ENCODE data around the gene CPSF2. TPM values are rescaled to one million over a fixed set of nuclear protein-coding genes. Genes with fewer than 3 reads are reported as not detected.
A peak's percentile ranks its signal among the peaks of the same experiment; 100 is the strongest.

Gene CPSF2
- total and polyA plus RNA-seq, 4 donors = 9.6 to 19.4 (median 14.2) TPM

DNA sequence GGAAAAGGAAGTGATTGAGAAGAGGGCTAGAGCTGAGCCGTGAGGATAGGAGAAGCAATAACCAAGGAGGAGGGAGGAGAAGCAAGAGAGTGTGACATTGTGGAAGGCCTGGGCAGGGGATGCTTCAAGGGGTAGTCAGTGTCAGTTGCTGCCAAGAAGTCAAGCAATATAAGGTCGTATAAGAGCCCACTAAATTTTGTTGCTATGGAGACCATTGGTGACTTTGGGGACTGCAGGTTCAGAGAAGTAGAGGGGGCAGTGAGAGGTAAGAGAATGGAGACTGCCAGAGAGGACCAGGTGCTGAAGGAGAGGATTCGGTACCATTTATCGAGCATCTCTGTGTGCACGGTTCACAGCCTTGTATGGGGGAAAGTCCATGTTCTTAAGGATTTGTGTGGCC lies 12.3 kb upstream of the CPSF2 start:
- no peak overlapping the region for H3K9ac ChIP-seq (ENCODE audit: low read depth in 1 of 2, low read length in 2 of 2)
- 85% methylated on average over 5 of the region's 5 CpGs for WGBS
- TF ChIP-seq GABPA (IDR thresholded peaks at IDR 0.05 in 1 of 2, conservative IDR thresholded peaks at IDR 0.05 in 1 of 2) (no peak), FOXA2 (IDR thresholded peaks at IDR 0.05) (no peak), TAF1 (conservative IDR thresholded peaks at IDR 0.05) (no peak)
- TF ChIP-seq, protein P1, sequence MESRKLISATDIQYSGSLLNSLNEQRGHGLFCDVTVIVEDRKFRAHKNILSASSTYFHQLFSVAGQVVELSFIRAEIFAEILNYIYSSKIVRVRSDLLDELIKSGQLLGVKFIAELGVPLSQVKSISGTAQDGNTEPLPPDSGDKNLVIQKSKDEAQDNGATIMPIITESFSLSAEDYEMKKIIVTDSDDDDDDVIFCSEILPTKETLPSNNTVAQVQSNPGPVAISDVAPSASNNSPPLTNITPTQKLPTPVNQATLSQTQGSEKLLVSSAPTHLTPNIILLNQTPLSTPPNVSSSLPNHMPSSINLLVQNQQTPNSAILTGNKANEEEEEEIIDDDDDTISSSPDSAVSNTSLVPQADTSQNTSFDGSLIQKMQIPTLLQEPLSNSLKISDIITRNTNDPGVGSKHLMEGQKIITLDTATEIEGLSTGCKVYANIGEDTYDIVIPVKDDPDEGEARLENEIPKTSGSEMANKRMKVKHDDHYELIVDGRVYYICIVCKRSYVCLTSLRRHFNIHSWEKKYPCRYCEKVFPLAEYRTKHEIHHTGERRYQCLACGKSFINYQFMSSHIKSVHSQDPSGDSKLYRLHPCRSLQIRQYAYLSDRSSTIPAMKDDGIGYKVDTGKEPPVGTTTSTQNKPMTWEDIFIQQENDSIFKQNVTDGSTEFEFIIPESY (IDR thresholded peaks at IDR 0.05) = no peak
- TF ChIP-seq, protein P2, sequence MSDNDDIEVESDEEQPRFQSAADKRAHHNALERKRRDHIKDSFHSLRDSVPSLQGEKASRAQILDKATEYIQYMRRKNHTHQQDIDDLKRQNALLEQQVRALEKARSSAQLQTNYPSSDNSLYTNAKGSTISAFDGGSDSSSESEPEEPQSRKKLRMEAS (IDR thresholded peaks at IDR 0.05) = no peak
- no peaks in the 10 kb centered on the region for H3K27me3 ChIP-seq (ENCODE audit: control insufficient read depth in 4 of 4, insufficient read depth in 4 of 4, low read length in 3 of 4)
- DNase-seq (ENCODE audit: low spot score) = no peak
- no peaks in the 10 kb centered on the region for H3K9me3 ChIP-seq (ENCODE audit: control insufficient read depth in 4 of 4, low read length in 3 of 4)
- H3K27ac ChIP-seq (ENCODE audit: low read depth in 1 of 2, low read length in 2 of 2) = no peak overlapping the region
- peaks cover 0 to 13% (median 5%) of the 10 kb centered on the region in 4 donors for H3K4me1 ChIP-seq (ENCODE audit: control insufficient read depth in 4 of 4, insufficient read depth in 4 of 4, low read length in 3 of 4)
- no peaks in the 10 kb centered on the region for H3K36me3 ChIP-seq (ENCODE audit: control insufficient read depth in 4 of 4, insufficient read depth in 3 of 4, low read depth in 1 of 4, low read length in 3 of 4)
- no peak overlapping the region for H3K4me3 ChIP-seq (ENCODE audit: low read depth in 1 of 3, low read length in 3 of 3)

DNA sequence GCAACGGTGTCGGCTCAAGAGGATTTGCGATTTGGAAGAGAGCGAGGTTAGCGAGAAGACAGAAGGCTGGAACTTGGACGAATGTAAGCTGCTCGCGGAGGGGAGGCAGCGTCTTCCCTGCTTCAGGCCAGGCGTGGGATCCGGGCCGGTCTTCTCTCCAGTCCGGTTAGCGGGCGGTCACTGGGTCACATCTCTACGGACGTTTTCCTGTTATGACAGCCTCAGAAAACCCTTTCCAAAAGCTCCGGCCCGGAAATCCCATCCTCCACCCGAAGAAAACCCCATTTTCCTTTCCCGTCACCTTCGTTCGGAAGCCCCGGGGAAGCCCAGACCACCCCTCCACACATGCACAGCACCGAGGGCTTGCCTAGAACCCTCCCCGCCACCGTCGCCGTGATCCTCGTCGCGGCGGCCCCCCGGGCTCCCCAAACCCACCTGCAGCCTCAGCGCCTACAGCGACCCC lies 531 bp upstream of the CPSF2 start:
- H3K9ac ChIP-seq (ENCODE audit: low read depth in 1 of 2, low read length in 2 of 2) = peak overlapping the region; percentile 73 to 77

DNA sequence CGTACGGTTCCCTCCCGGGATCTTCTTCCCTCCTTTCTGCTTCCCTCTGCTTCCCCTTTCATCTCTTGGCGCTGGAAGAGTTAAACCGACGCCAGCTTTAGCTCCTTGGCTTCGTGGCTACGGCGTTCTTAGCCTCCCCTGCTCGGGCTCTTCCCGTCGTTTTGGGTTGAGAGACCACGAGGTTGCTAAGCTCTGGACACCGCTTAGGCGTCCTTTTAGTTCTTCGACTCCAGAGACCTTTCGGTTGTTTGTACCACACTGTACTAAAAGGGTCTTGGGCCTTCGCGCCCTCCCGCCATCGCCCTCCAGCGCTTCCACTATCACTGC lies 545 bp downstream of the CPSF2 start:
- no peak for DNase-seq (ENCODE audit: low spot score)
- peak overlapping the region; percentile 90 to 93 for H3K27ac ChIP-seq (ENCODE audit: low read depth in 1 of 2, low read length in 2 of 2)
- under 1% methylated on average over 22 of the region's 22 CpGs for WGBS

More for the DNA sequence above, 531 bp upstream of the CPSF2 start:
- Histone ChIP-seq H3K36me3 (ENCODE audit: control insufficient read depth in 4 of 4, insufficient read depth in 3 of 4, low read depth in 1 of 4, low read length in 3 of 4) (peaks cover 0 to 7% (median 4%) of the 10 kb centered on the region in 4 donors), H3K9me3 (ENCODE audit: control insufficient read depth in 4 of 4, low read length in 3 of 4) (no peaks in the 10 kb centered on the region), H3K4me3 (ENCODE audit: low read depth in 1 of 3, low read length in 3 of 3) (peak overlapping the region; percentile 78 to 99 (median 95)), H3K27ac (ENCODE audit: low read depth in 1 of 2, low read length in 2 of 2) (peak overlapping the region; percentile 90 to 93), H3K27me3 (ENCODE audit: control insufficient read depth in 4 of 4, insufficient read depth in 4 of 4, low read length in 3 of 4) (no peaks in the 10 kb centered on the region), H3K4me1 (ENCODE audit: control insufficient read depth in 4 of 4, insufficient read depth in 4 of 4, low read length in 3 of 4) (peaks cover 3 to 12% (median 6%) of the 10 kb centered on the region in 4 donors)
- no peak for DNase-seq (ENCODE audit: low spot score)
- WGBS = under 1% methylated on average over 36 of the region's 36 CpGs
- TF ChIP-seq NR2F2 (IDR thresholded peaks at IDR 0.05) (no peak), TAF1 (conservative IDR thresholded peaks at IDR 0.05) (peak; percentile 19), RXRA (IDR thresholded peaks at IDR 0.05) (peak in 1 of 2 donors; percentile 13), YY1 (IDR thresholded peaks at IDR 0.05) (no peak), HNF4G (IDR thresholded peaks at IDR 0.05) (peak; percentile 13)
- TF ChIP-seq, protein P2 (IDR thresholded peaks at IDR 0.05) = no peak

More for the DNA sequence above, 545 bp downstream of the CPSF2 start:
- H3K9me3 ChIP-seq (ENCODE audit: control insufficient read depth in 4 of 4, low read length in 3 of 4) = no peaks in the 10 kb centered on the region
- peaks cover 5 to 12% (median 6%) of the 10 kb centered on the region in 4 donors for H3K4me1 ChIP-seq (ENCODE audit: control insufficient read depth in 4 of 4, insufficient read depth in 4 of 4, low read length in 3 of 4)
- TF ChIP-seq, protein P3, sequence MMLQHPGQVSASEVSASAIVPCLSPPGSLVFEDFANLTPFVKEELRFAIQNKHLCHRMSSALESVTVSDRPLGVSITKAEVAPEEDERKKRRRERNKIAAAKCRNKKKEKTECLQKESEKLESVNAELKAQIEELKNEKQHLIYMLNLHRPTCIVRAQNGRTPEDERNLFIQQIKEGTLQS (IDR thresholded peaks at IDR 0.05) = no peak
- TF ChIP-seq SP1 (IDR thresholded peaks at IDR 0.05) = no peak
- no peak for TF ChIP-seq HNF4G (IDR thresholded peaks at IDR 0.05)
- TF ChIP-seq, protein P1 (IDR thresholded peaks at IDR 0.05) = no peak
- TF ChIP-seq RXRA (IDR thresholded peaks at IDR 0.05) = no peak
- TF ChIP-seq, protein P4, sequence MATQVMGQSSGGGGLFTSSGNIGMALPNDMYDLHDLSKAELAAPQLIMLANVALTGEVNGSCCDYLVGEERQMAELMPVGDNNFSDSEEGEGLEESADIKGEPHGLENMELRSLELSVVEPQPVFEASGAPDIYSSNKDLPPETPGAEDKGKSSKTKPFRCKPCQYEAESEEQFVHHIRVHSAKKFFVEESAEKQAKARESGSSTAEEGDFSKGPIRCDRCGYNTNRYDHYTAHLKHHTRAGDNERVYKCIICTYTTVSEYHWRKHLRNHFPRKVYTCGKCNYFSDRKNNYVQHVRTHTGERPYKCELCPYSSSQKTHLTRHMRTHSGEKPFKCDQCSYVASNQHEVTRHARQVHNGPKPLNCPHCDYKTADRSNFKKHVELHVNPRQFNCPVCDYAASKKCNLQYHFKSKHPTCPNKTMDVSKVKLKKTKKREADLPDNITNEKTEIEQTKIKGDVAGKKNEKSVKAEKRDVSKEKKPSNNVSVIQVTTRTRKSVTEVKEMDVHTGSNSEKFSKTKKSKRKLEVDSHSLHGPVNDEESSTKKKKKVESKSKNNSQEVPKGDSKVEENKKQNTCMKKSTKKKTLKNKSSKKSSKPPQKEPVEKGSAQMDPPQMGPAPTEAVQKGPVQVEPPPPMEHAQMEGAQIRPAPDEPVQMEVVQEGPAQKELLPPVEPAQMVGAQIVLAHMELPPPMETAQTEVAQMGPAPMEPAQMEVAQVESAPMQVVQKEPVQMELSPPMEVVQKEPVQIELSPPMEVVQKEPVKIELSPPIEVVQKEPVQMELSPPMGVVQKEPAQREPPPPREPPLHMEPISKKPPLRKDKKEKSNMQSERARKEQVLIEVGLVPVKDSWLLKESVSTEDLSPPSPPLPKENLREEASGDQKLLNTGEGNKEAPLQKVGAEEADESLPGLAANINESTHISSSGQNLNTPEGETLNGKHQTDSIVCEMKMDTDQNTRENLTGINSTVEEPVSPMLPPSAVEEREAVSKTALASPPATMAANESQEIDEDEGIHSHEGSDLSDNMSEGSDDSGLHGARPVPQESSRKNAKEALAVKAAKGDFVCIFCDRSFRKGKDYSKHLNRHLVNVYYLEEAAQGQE (IDR thresholded peaks at IDR 0.05) = no peak
- no peak for TF ChIP-seq FOXA2 (IDR thresholded peaks at IDR 0.05)
- TF ChIP-seq YY1 (IDR thresholded peaks at IDR 0.05) = no peak
- no peak for TF ChIP-seq RAD21 (IDR thresholded peaks at IDR 0.05)
- no peak for TF ChIP-seq GABPA (IDR thresholded peaks at IDR 0.05 in 1 of 2, conservative IDR thresholded peaks at IDR 0.05 in 1 of 2)
- no peak for TF ChIP-seq JUND (IDR thresholded peaks at IDR 0.05)
- TF ChIP-seq FOXA1 (IDR thresholded peaks at IDR 0.05) = no peak
- TF ChIP-seq, protein P2 (IDR thresholded peaks at IDR 0.05) = no peak
- no peak for TF ChIP-seq NR2F2 (IDR thresholded peaks at IDR 0.05)
- peak overlapping the region; percentile 78 to 99 (median 95) for H3K4me3 ChIP-seq (ENCODE audit: low read depth in 1 of 3, low read length in 3 of 3)
- peak overlapping the region; percentile 77 to 85 for H3K9ac ChIP-seq (ENCODE audit: low read depth in 1 of 2, low read length in 2 of 2)
- H3K27me3 ChIP-seq (ENCODE audit: control insufficient read depth in 4 of 4, insufficient read depth in 4 of 4, low read length in 3 of 4) = no peaks in the 10 kb centered on the region
- peaks cover 1 to 4% (median 2%) of the 10 kb centered on the region in 4 donors for H3K36me3 ChIP-seq (ENCODE audit: control insufficient read depth in 4 of 4, insufficient read depth in 3 of 4, low read depth in 1 of 4, low read length in 3 of 4)
